ENCODE results near the gene RAPGEF1. TPM values are rescaled to one million over a fixed set of nuclear protein-coding genes. Genes with fewer than 3 reads are reported as not detected.

Gene RAPGEF1
- total and polyA plus RNA-seq, 9 of the 15 experiments (the other 6 are each of a cell fraction or from before 2014, with no cell fraction given), result 0.06 to 44.1 (median 19.9) TPM

GRCh38 chr9:131635285-131635684 lies 104.6 kb downstream of the RAPGEF1 start (continued):
- 0 out of 2 replicates have a peak, but pooled peaks have one; percentile 20 for TF ChIP-seq GABPA (tag; conservative IDR thresholded peaks at IDR 0.05; ENCODE audit: low read depth)
- peak in 1 of 2 experiments; percentile 65; a peak in 1 of 4 replicates for TF ChIP-seq ARNT (IDR thresholded peaks at IDR 0.05)
- no peak for TF ChIP-seq NR1H2 (CRISPR knock-in tag; IDR thresholded peaks at IDR 0.05)
- TF ChIP-seq ZNF699 (CRISPR knock-in tag; IDR thresholded peaks at IDR 0.05; ENCODE audit: insufficient replicate concordance), result no peak
- TF ChIP-seq EWSR1 (IDR thresholded peaks at IDR 0.05; ENCODE audit: borderline replicate concordance, low read depth, partially characterized antibody), result no peak
- TF ChIP-seq ZNF384 (IDR thresholded peaks at IDR 0.05; ENCODE audit: low read depth, low read length), result peak; percentile 99
- no peak for TF ChIP-seq MEF2D (tag; conservative IDR thresholded peaks at IDR 0.05; ENCODE audit: low read depth)
- peak; percentile 49 for TF ChIP-seq NEUROD1 (IDR thresholded peaks at IDR 0.05; ENCODE audit: borderline replicate concordance, low read depth, low read length, partially characterized antibody)
- TF ChIP-seq MYBL2 (IDR thresholded peaks at IDR 0.05; ENCODE audit: low read depth), result no peak
- no peak for TF ChIP-seq MYBL2 (CRISPR knock-in tag; IDR thresholded peaks at IDR 0.05; ENCODE audit: borderline replicate concordance)
- no peak for TF ChIP-seq ARID2 (IDR thresholded peaks at IDR 0.05)
- no peak for TF ChIP-seq RBM39 (optimal IDR thresholded peaks at IDR 0.05; ENCODE audit: low read depth, low read length)
- no peak for TF ChIP-seq ATF4 (CRISPR knock-in tag; IDR thresholded peaks at IDR 0.05)
- no peak for TF ChIP-seq ZNF77 (CRISPR knock-in tag; IDR thresholded peaks at IDR 0.05)
- peak; percentile 63 for TF ChIP-seq ARID1B (IDR thresholded peaks at IDR 0.05)
- no peak for TF ChIP-seq KLF6 (CRISPR knock-in tag; IDR thresholded peaks at IDR 0.05; ENCODE audit: borderline replicate concordance)
- no peak for TF ChIP-seq KAT8 (IDR thresholded peaks at IDR 0.05; ENCODE audit: low read depth)
- TF ChIP-seq FOXK1 (CRISPR knock-in tag; IDR thresholded peaks at IDR 0.05; ENCODE audit: borderline replicate concordance), result no peak
- no peak for TF ChIP-seq KAT7 (CRISPR knock-in tag; IDR thresholded peaks at IDR 0.05; ENCODE audit: borderline replicate concordance)
- no peak for TF ChIP-seq ZNF174 (CRISPR knock-in tag; IDR thresholded peaks at IDR 0.05)
- peak; percentile 28; the same call in 1 of the 2 replicates for TF ChIP-seq HMBOX1 (IDR thresholded peaks at IDR 0.05)
- no peak for TF ChIP-seq CEBPZ (IDR thresholded peaks at IDR 0.05; ENCODE audit: borderline replicate concordance, low read depth, low read length)
- no peak for TF ChIP-seq GATA2 (CRISPR knock-in tag; IDR thresholded peaks at IDR 0.05)
- TF ChIP-seq SMARCA4 (IDR thresholded peaks at IDR 0.05), result peak; percentile 79
- peak; percentile 56 for TF ChIP-seq NFE2 (IDR thresholded peaks at IDR 0.05; ENCODE audit: low read depth)
- peak; percentile 61 for TF ChIP-seq CXXC5 (CRISPR knock-in tag; IDR thresholded peaks at IDR 0.05)
- peak; percentile 83; the same call in 1 of the 2 replicates for TF ChIP-seq GATAD2A (IDR thresholded peaks at IDR 0.05)
- no peak for TF ChIP-seq ZNF124 (CRISPR knock-in tag; IDR thresholded peaks at IDR 0.05)
